ENCODE results near the gene SDR42E2.
"Not testable (repeated sequence)": the region's sequence is repeated elsewhere in the genome, so short reads cannot be mapped to it uniquely, and the experiment has no call there.

Gene SDR42E2

DNA sequence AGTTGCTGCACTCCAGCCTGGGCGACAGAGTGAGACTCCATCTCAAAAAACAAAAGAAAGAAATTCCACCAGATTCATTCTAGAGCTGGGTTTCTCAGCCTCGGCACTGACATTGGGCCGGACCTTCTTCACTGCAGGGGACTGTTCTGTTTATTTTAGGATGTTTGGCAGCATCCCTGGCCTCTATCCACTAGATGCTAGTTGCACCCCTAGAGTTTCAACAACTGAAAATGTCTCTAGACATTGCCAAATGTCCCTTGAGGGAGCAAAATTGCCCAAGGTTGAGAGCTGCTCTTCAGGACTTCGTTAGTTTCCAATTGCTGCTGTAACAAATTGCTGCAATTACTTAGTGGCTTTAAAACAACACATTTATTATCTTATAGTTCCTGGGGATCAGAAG is 50.9 kb downstream of the SDR42E2 start:
- no peaks in the 10 kb centered on the region for H3K27me3 ChIP-seq (ENCODE audit: control insufficient read depth, insufficient read depth, low read length)
- no peak overlapping the region for H3K4me3 ChIP-seq (ENCODE audit: low read length)
- no peaks in the 10 kb centered on the region for H3K36me3 ChIP-seq (ENCODE audit: control insufficient read depth, insufficient read depth, low read length)
- no peak overlapping the region for H3K9ac ChIP-seq (ENCODE audit: low read length)
- peaks cover 34% of the 10 kb centered on the region for H3K4me1 ChIP-seq (ENCODE audit: control insufficient read depth, insufficient read depth, low read length)
- no peaks in the 10 kb centered on the region for H3K9me3 ChIP-seq (ENCODE audit: control insufficient read depth, low read length)

GRCh38 chr16:22213801-22214200 is 51.5 kb downstream of the SDR42E2 start:
- Histone ChIP-seq H3K9me3 (ENCODE audit: control insufficient read depth, low read length) (no peaks in the 10 kb centered on the region), H3K36me3 (ENCODE audit: control insufficient read depth, insufficient read depth, low read length) (no peaks in the 10 kb centered on the region), H3K4me1 (ENCODE audit: control insufficient read depth, insufficient read depth, low read length) (peaks cover 33% of the 10 kb centered on the region), H3K4me3 (ENCODE audit: low read length) (no peak overlapping the region), H3K27me3 (ENCODE audit: control insufficient read depth, insufficient read depth, low read length) (no peaks in the 10 kb centered on the region), H3K9ac (ENCODE audit: low read length) (no peak overlapping the region)

DNA sequence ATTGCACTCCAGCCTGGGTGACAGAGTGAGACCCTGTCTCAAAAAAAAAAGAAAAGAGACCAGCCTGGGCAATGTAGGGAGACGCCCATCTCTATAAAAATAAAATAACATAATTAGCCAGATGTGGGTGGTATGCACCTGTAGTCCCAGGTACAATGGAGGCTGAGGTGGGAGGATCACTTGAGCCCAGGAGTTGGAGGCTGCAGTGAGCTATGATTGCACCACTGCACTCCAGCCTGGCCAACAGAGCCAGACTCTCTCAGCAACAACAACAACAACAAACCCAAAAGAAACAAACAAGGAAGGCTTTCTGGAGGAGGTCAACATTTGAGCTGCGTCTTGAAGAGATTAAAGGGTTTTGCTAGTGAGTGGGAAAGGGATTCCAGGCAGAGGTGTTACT is 52.1 kb downstream of the SDR42E2 start:
- Histone ChIP-seq H3K4me1 (ENCODE audit: control insufficient read depth, insufficient read depth, low read length) (peaks cover 32% of the 10 kb centered on the region), H3K36me3 (ENCODE audit: control insufficient read depth, insufficient read depth, low read length) (no peaks in the 10 kb centered on the region), H3K9me3 (ENCODE audit: control insufficient read depth, low read length) (no peaks in the 10 kb centered on the region), H3K27me3 (ENCODE audit: control insufficient read depth, insufficient read depth, low read length) (no peaks in the 10 kb centered on the region), H3K9ac (ENCODE audit: low read length) (no peak overlapping the region), H3K4me3 (ENCODE audit: low read length) (no peak overlapping the region)

DNA sequence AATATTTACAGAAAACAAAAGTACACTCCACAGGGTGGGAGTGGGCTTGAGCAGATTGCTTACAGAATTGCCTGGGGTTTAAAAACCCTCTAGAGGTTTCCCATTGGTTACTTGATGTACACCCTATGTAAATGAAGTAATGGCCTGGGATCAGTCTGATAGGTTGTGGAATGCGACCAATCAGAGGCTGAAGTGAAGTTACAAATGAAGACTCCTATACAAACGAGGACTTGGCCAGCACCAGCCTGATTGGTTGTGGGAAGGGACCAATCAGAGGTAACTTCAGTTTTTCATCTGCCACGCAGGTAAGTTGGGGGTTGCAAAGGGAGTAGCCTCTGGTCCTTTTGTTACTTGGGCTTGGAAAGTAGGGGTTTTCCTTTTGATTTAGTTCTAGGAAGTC is 52.6 kb downstream of the SDR42E2 start:
- Histone ChIP-seq H3K27me3 (ENCODE audit: control insufficient read depth, insufficient read depth, low read length) (no peaks in the 10 kb centered on the region), H3K4me1 (ENCODE audit: control insufficient read depth, insufficient read depth, low read length) (peaks cover 27% of the 10 kb centered on the region), H3K9me3 (ENCODE audit: control insufficient read depth, low read length) (no peaks in the 10 kb centered on the region), H3K4me3 (ENCODE audit: low read length) (no peak overlapping the region), H3K36me3 (ENCODE audit: control insufficient read depth, insufficient read depth, low read length) (no peaks in the 10 kb centered on the region), H3K9ac (ENCODE audit: low read length) (no peak overlapping the region)

GRCh38 chr16:22216191-22216831 is 54.0 kb downstream of the SDR42E2 start:
- H3K4me3 ChIP-seq (ENCODE audit: low read length), result no peak overlapping the region
- H3K36me3 ChIP-seq (ENCODE audit: control insufficient read depth, insufficient read depth, low read length), result no peaks in the 10 kb centered on the region
- no peaks in the 10 kb centered on the region for H3K9me3 ChIP-seq (ENCODE audit: control insufficient read depth, low read length)
- peaks cover 23% of the 10 kb centered on the region for H3K4me1 ChIP-seq (ENCODE audit: control insufficient read depth, insufficient read depth, low read length)
- H3K9ac ChIP-seq (ENCODE audit: low read length), result no peak overlapping the region
- H3K27me3 ChIP-seq (ENCODE audit: control insufficient read depth, insufficient read depth, low read length), result no peaks in the 10 kb centered on the region

GRCh38 chr16:22216832-22217225 is 54.5 kb downstream of the SDR42E2 start:
- not testable (repeated sequence) for H3K36me3 ChIP-seq (ENCODE audit: control insufficient read depth, insufficient read depth, low read length); H3K9me3 ChIP-seq (ENCODE audit: control insufficient read depth, low read length); H3K4me3 ChIP-seq (ENCODE audit: low read length); H3K9ac ChIP-seq (ENCODE audit: low read length); H3K27me3 ChIP-seq (ENCODE audit: control insufficient read depth, insufficient read depth, low read length)
- H3K4me1 ChIP-seq (ENCODE audit: control insufficient read depth, insufficient read depth, low read length), result peaks cover 23% of the 10 kb centered on the region

GRCh38 chr16:22217890-22218730 is 55.8 kb downstream of the SDR42E2 start:
- H3K4me1 ChIP-seq (ENCODE audit: control insufficient read depth, insufficient read depth, low read length), result peaks cover 23% of the 10 kb centered on the region
- H3K36me3 ChIP-seq (ENCODE audit: control insufficient read depth, insufficient read depth, low read length), result no peaks in the 10 kb centered on the region
- H3K4me3 ChIP-seq (ENCODE audit: low read length), result no peak overlapping the region
- H3K9ac ChIP-seq (ENCODE audit: low read length), result no peak overlapping the region
- no peaks in the 10 kb centered on the region for H3K27me3 ChIP-seq (ENCODE audit: control insufficient read depth, insufficient read depth, low read length)
- H3K9me3 ChIP-seq (ENCODE audit: control insufficient read depth, low read length), result no peaks in the 10 kb centered on the region

- Histone ChIP-seq H3K4me3 (ENCODE audit: low read length) (no peak overlapping the region), H3K27me3 (ENCODE audit: control insufficient read depth, insufficient read depth, low read length) (no peaks in the 10 kb centered on the region), H3K9me3 (ENCODE audit: control insufficient read depth, low read length) (no peaks in the 10 kb centered on the region), H3K36me3 (ENCODE audit: control insufficient read depth, insufficient read depth, low read length) (no peaks in the 10 kb centered on the region), H3K9ac (ENCODE audit: low read length) (no peak overlapping the region), H3K4me1 (ENCODE audit: control insufficient read depth, insufficient read depth, low read length) (peaks cover 23% of the 10 kb centered on the region)
Observed at GRCh38 chr16:22219389-22220068, 57.2 kb downstream of the SDR42E2 start.

- H3K9ac ChIP-seq (ENCODE audit: low read length), result no peak overlapping the region
- peaks cover 23% of the 10 kb centered on the region for H3K4me1 ChIP-seq (ENCODE audit: control insufficient read depth, insufficient read depth, low read length)
Observed at GRCh38 chr16:22220069-22220440, 57.7 kb downstream of the SDR42E2 start.

GRCh38 chr16:22220714-22221113 is 58.4 kb downstream of the SDR42E2 start:
- Histone ChIP-seq H3K4me3 (ENCODE audit: low read length) (no peak overlapping the region), H3K36me3 (ENCODE audit: control insufficient read depth, insufficient read depth, low read length) (no peaks in the 10 kb centered on the region), H3K27me3 (ENCODE audit: control insufficient read depth, insufficient read depth, low read length) (no peaks in the 10 kb centered on the region), H3K9me3 (ENCODE audit: control insufficient read depth, low read length) (no peaks in the 10 kb centered on the region), H3K4me1 (ENCODE audit: control insufficient read depth, insufficient read depth, low read length) (peaks cover 20% of the 10 kb centered on the region), H3K9ac (ENCODE audit: low read length) (no peak overlapping the region)

More at GRCh38 chr16:22220069-22220440, 57.7 kb downstream of the SDR42E2 start:
- Histone ChIP-seq H3K36me3 (ENCODE audit: control insufficient read depth, insufficient read depth, low read length) (no peaks in the 10 kb centered on the region), H3K4me3 (ENCODE audit: low read length) (no peak overlapping the region), H3K27me3 (ENCODE audit: control insufficient read depth, insufficient read depth, low read length) (no peaks in the 10 kb centered on the region), H3K9me3 (ENCODE audit: control insufficient read depth, low read length) (no peaks in the 10 kb centered on the region)

DNA sequence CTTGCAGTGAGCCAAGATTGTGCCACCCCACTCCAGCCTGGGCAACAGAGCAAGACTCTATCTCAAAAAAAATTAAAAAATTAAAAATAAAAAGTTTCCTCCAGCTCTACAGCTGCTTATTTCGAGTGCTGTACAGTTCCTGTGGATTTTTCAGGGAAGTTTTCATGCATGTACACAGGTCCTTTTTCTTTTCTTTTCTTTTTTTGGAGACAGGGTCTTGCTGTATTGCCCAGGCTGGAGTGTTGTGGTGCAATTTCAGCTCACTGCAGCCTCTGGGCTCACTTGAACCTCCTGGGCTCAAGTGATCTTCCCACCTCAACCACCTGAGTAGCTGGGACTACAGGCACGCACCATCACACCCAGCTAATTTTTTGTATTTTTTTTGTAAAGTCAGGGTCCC is 59.7 kb downstream of the SDR42E2 start:
- Histone ChIP-seq H3K4me1 (ENCODE audit: control insufficient read depth, insufficient read depth, low read length) (peaks cover 8% of the 10 kb centered on the region), H3K36me3 (ENCODE audit: control insufficient read depth, insufficient read depth, low read length) (no peaks in the 10 kb centered on the region), H3K27me3 (ENCODE audit: control insufficient read depth, insufficient read depth, low read length) (no peaks in the 10 kb centered on the region), H3K9ac (ENCODE audit: low read length) (no peak overlapping the region), H3K9me3 (ENCODE audit: control insufficient read depth, low read length) (no peaks in the 10 kb centered on the region), H3K4me3 (ENCODE audit: low read length) (no peak overlapping the region)

GRCh38 chr16:22222998-22223397 is 60.7 kb downstream of the SDR42E2 start:
- H3K9me3 ChIP-seq (ENCODE audit: control insufficient read depth, low read length), result no peaks in the 10 kb centered on the region
- H3K27me3 ChIP-seq (ENCODE audit: control insufficient read depth, insufficient read depth, low read length), result no peaks in the 10 kb centered on the region
- H3K4me1 ChIP-seq (ENCODE audit: control insufficient read depth, insufficient read depth, low read length), result peaks cover 4% of the 10 kb centered on the region
- no peaks in the 10 kb centered on the region for H3K36me3 ChIP-seq (ENCODE audit: control insufficient read depth, insufficient read depth, low read length)
- no peak overlapping the region for H3K4me3 ChIP-seq (ENCODE audit: low read length)
- no peak overlapping the region for H3K9ac ChIP-seq (ENCODE audit: low read length)
